Mesenchymal stem cell (in vitro differentiated cells and primary cell): ENCODE data around the gene RNF31.

Source experiments
- DNase-seq: peaks from one replicate; pipeline ENCODE4 v3.0.0-alpha.2; 2013
- H2AFZ ChIP-seq: one replicate; pipeline ENCODE4 v1.6.1; 2013; ENCODE audit warnings: low read depth, mild to moderate bottlenecking, control low read depth, inconsistent platforms, low read length, moderate library complexity
- H2AK5ac ChIP-seq: 2 replicates; pipeline ENCODE4 v1.6.1; 2013; ENCODE audit warnings: low read length, moderate library complexity, mild to moderate bottlenecking, inconsistent platforms; ENCODE audit not compliant: severe bottlenecking
- H2BK120ac ChIP-seq: one replicate; pipeline ENCODE4 v1.6.1; 2013; ENCODE audit warnings: low read depth, mild to moderate bottlenecking, inconsistent platforms, low read length, moderate library complexity
- H2BK12ac ChIP-seq, 2 experiments: one replicate each; pipeline ENCODE4 v1.6.1; 2013; ENCODE audit warnings: inconsistent platforms in 2 of 2, low read length in 2 of 2, mild to moderate bottlenecking in 2 of 2, moderate library complexity in 2 of 2, control low read depth in 1 of 2
- H2BK15ac ChIP-seq: one replicate; pipeline ENCODE4 v1.6.1; 2013; ENCODE audit warnings: mild to moderate bottlenecking, low read depth, inconsistent platforms; ENCODE audit not compliant: poor library complexity, severe bottlenecking
- H2BK5ac ChIP-seq: 2 replicates; pipeline ENCODE4 v1.6.1; 2013; ENCODE audit warnings: low read depth, mild to moderate bottlenecking, low read length, control low read depth, inconsistent platforms; ENCODE audit not compliant: poor library complexity, severe bottlenecking
- H3K14ac ChIP-seq, 2 experiments: one replicate each; pipeline ENCODE4 v1.6.1; 2013; ENCODE audit warnings: inconsistent platforms in 2 of 2, low read length in 2 of 2, control low read depth in 1 of 2, mild to moderate bottlenecking in 1 of 2, moderate library complexity in 1 of 2
- H3K18ac ChIP-seq, 2 experiments: one replicate each; pipeline ENCODE4 v1.6.1; 2013; ENCODE audit warnings: inconsistent platforms in 2 of 2, low read length in 2 of 2, control low read depth in 1 of 2, low read depth in 1 of 2, mild to moderate bottlenecking in 1 of 2
- H3K23ac ChIP-seq, 2 experiments: one replicate each; pipeline ENCODE4 v1.6.1; 2013; ENCODE audit warnings: inconsistent platforms in 2 of 2, low read length in 2 of 2, mild to moderate bottlenecking in 2 of 2, moderate library complexity in 2 of 2, control low read depth in 1 of 2
- H3K27ac ChIP-seq: 2 replicates; pipeline ENCODE4 v1.5.1; 2013; ENCODE audit warnings: mild to moderate bottlenecking, moderate library complexity, low read length, control low read depth, inconsistent platforms; ENCODE audit not compliant: poor library complexity, severe bottlenecking
- H3K27me3 ChIP-seq, 2 experiments: 2 replicates each; pipeline versions ENCODE4 v1.6.1 to v1.7.0; 2013; ENCODE audit warnings: low read length in 2 of 2, mild to moderate bottlenecking in 2 of 2, moderate library complexity in 2 of 2, control low read depth in 1 of 2, inconsistent platforms in 1 of 2; ENCODE audit not compliant: control insufficient read depth in 1 of 2, insufficient read depth in 1 of 2
- H3K36me3 ChIP-seq, 2 experiments: 2 replicates each; pipeline versions ENCODE4 v1.6.1 to v1.7.0; 2013; ENCODE audit warnings: low read length in 2 of 2, control low read depth in 1 of 2, inconsistent platforms in 1 of 2, low read depth in 1 of 2, mild to moderate bottlenecking in 1 of 2; ENCODE audit not compliant: insufficient read depth in 2 of 2, control insufficient read depth in 1 of 2
- H3K4ac ChIP-seq, 2 experiments: one replicate each; pipeline ENCODE4 v1.6.1; 2013; ENCODE audit warnings: inconsistent platforms in 2 of 2, low read length in 2 of 2, mild to moderate bottlenecking in 2 of 2, moderate library complexity in 2 of 2, control low read depth in 1 of 2, low read depth in 1 of 2
- H3K4me1 ChIP-seq: 2 replicates; pipeline ENCODE4 v1.6.1; 2013; ENCODE audit warnings: low read depth, low read length, control low read depth; ENCODE audit not compliant: control insufficient read depth, insufficient read depth
- H3K4me2 ChIP-seq: 2 replicates; pipeline ENCODE4 v1.6.1; 2013; ENCODE audit warnings: low read length, mild to moderate bottlenecking, inconsistent platforms; ENCODE audit not compliant: poor library complexity, severe bottlenecking
- H3K4me3 ChIP-seq, 2 experiments: 2 replicates each; pipeline versions ENCODE4 v1.5.1 to v1.7.0; 2013; ENCODE audit warnings: low read length in 2 of 2, mild to moderate bottlenecking in 2 of 2, control low read depth in 1 of 2, low read depth in 1 of 2; ENCODE audit not compliant: insufficient read depth in 1 of 2
- H3K79me1 ChIP-seq: replicated peaks from 2 replicates; pipeline ENCODE4 v1.6.1; 2013; ENCODE audit warnings: mild to moderate bottlenecking, control low read depth, low read length, inconsistent platforms; ENCODE audit not compliant: poor library complexity, severe bottlenecking
- H3K9ac ChIP-seq: 2 replicates; pipeline ENCODE4 v1.7.0; 2013; ENCODE audit warnings: mild to moderate bottlenecking, low read length, moderate library complexity
- H3K9me3 ChIP-seq: 2 replicates; pipeline ENCODE4 v1.7.0; 2013; ENCODE audit warnings: mild to moderate bottlenecking, low read length; ENCODE audit not compliant: control insufficient read depth
- H4K8ac ChIP-seq: one replicate; pipeline ENCODE4 v1.6.1; 2013; ENCODE audit warnings: inconsistent platforms, mild to moderate bottlenecking, low read length, moderate library complexity
- H4K91ac ChIP-seq: one replicate; pipeline ENCODE4 v1.6.1; 2013; ENCODE audit warnings: mild to moderate bottlenecking, low read length, inconsistent platforms
- WGBS: methylation state at CpG from one replicate; pipeline ENCODE4 v1.1.7; 2013; ENCODE audit warnings: mixed read lengths; 5-methylcytosine and 5-hydroxymethylcytosine counted together

Gene RNF31

GRCh38 chr14:24156840-24157239 is 9.5 kb downstream of the RNF31 start:
- H4K91ac ChIP-seq: no peak overlapping the region
- H3K27me3 ChIP-seq: no peaks in the 10 kb centered on the region
- H3K36me3 ChIP-seq: peaks cover 48 to 71% of the 10 kb centered on the region in 2 experiments
- no peak overlapping the region for H3K18ac ChIP-seq
- no peak overlapping the region for H2AK5ac ChIP-seq
- H2BK12ac ChIP-seq: no peak overlapping the region
- no peak overlapping the region for H3K27ac ChIP-seq
- no peak overlapping the region for H3K4ac ChIP-seq
- peaks cover 8% of the 10 kb centered on the region for H3K4me1 ChIP-seq
- H2AFZ ChIP-seq: no peak overlapping the region
- no peak overlapping the region for H3K23ac ChIP-seq
- no peak overlapping the region for H2BK120ac ChIP-seq
- no peak overlapping the region for H3K9ac ChIP-seq
- H4K8ac ChIP-seq: no peak overlapping the region
- no peaks in the 10 kb centered on the region for H3K9me3 ChIP-seq
- no peak overlapping the region for H3K4me3 ChIP-seq
- peaks cover 10% of the 10 kb centered on the region for H3K79me1 ChIP-seq
- DNase-seq: no peak
- 98% methylated on average over 1 of the region's 1 CpG for WGBS
- H2BK15ac ChIP-seq: no peak overlapping the region
- H2BK5ac ChIP-seq: no peak overlapping the region
- H3K4me2 ChIP-seq: no peak overlapping the region
- H3K14ac ChIP-seq: no peak overlapping the region

- Histone ChIP-seq H2BK12ac (no peak overlapping the region), H3K4me3 (no peak overlapping the region), H3K14ac (no peak overlapping the region), H3K36me3 (peaks cover 47 to 66% of the 10 kb centered on the region in 2 experiments), H2BK120ac (no peak overlapping the region), H3K79me1 (peaks cover 9% of the 10 kb centered on the region), H3K27me3 (no peaks in the 10 kb centered on the region), H3K9me3 (no peaks in the 10 kb centered on the region), H2AK5ac (no peak overlapping the region), H4K8ac (no peak overlapping the region), H4K91ac (no peak overlapping the region), H3K4me2 (no peak overlapping the region), H2BK5ac (no peak overlapping the region), H3K27ac (no peak overlapping the region), H3K4ac (no peak overlapping the region), H2AFZ (no peak overlapping the region), H3K4me1 (peaks cover 13% of the 10 kb centered on the region), H3K9ac (no peak overlapping the region), H2BK15ac (no peak overlapping the region), H3K23ac (no peak overlapping the region), H3K18ac (no peak overlapping the region)
- WGBS: 92% methylated on average over 10 of the region's 12 CpGs
- no peak for DNase-seq
Observed at GRCh38 chr14:24157331-24157730, 10.0 kb downstream of the RNF31 start.

DNA sequence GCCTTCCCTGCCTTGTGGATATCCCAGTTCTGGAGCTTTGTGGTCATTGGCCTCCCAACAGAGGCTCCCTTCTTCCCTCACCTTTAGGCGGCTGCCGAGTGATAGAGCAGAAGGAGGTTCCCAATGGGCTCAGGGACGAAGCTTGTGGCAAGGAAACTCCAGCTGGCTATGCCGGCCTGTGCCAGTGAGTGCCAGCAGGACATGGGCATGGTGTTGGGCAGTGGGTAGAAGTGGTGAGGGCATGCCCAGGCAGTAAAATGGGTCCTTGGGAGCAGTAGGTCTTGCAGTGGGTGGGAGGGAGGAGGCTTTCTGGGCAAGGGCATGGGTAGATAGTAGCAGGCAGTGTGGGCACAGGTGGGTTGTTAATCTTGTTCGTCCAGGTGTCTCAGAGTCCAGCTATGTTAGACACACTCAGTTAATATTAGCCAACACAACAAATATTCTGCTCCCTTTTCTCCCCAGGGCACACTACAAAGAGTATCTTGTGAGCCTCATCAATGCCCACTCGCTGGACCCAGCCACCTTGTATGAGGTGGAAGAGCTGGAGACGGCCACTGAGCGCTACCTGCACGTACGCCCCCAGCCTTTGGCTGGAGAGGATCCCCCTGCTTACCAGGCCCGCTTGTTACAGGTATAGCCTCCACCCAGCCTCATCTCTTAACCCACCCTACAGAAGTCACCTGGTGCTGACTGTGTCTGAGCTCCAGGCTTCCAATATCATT is 12.6 kb downstream of the RNF31 start:
- no peak overlapping the region for H2AK5ac ChIP-seq
- H3K4me1 ChIP-seq: peaks cover 19% of the 10 kb centered on the region
- no peak overlapping the region for H3K27ac ChIP-seq
- no peak overlapping the region for H3K4me3 ChIP-seq
- no peak overlapping the region for H2BK120ac ChIP-seq
- no peaks in the 10 kb centered on the region for H3K9me3 ChIP-seq
- peak overlapping the region; percentile 4 for H4K91ac ChIP-seq
- no peak overlapping the region for H3K14ac ChIP-seq
- no peak overlapping the region for H4K8ac ChIP-seq
- peaks cover 23% of the 10 kb centered on the region for H3K79me1 ChIP-seq
- no peak overlapping the region for H3K18ac ChIP-seq
- 98% methylated on average over 10 of the region's 11 CpGs for WGBS
- H3K36me3 ChIP-seq: peaks cover 66 to 75% of the 10 kb centered on the region in 2 experiments
- no peaks in the 10 kb centered on the region for H3K27me3 ChIP-seq
- no peak overlapping the region for H3K4me2 ChIP-seq
- no peak overlapping the region for H2BK5ac ChIP-seq
- H2AFZ ChIP-seq: no peak overlapping the region
- peak overlapping the region; percentile 62 to 67 for H2BK12ac ChIP-seq
- no peak overlapping the region for H3K4ac ChIP-seq
- no peak overlapping the region for H3K23ac ChIP-seq
- H3K9ac ChIP-seq: no peak overlapping the region
- H2BK15ac ChIP-seq: peak overlapping the region; percentile 6
- no peak for DNase-seq

- WGBS: 98% methylated on average over 4 of the region's 4 CpGs
- H3K79me1 ChIP-seq: peaks cover 25% of the 10 kb centered on the region
- H3K4me2 ChIP-seq: no peak overlapping the region
- H3K9me3 ChIP-seq: no peaks in the 10 kb centered on the region
- peak overlapping the region; percentile 19 for H3K27ac ChIP-seq
- no peaks in the 10 kb centered on the region for H3K27me3 ChIP-seq
- H2AFZ ChIP-seq: no peak overlapping the region
- no peak overlapping the region for H3K4me3 ChIP-seq
- no peak overlapping the region for H3K23ac ChIP-seq
- H2AK5ac ChIP-seq: no peak overlapping the region
- no peak overlapping the region for H3K4ac ChIP-seq
- H2BK5ac ChIP-seq: no peak overlapping the region
- peaks cover 19% of the 10 kb centered on the region for H3K4me1 ChIP-seq
- H4K8ac ChIP-seq: peak overlapping the region; percentile 27
- peak overlapping the region; percentile 99 for H3K9ac ChIP-seq
- DNase-seq: no peak
- H4K91ac ChIP-seq: peak overlapping the region; percentile 29
- peak overlapping the region in 1 of 2 experiments; percentile 63 for H3K18ac ChIP-seq
- H2BK120ac ChIP-seq: peak overlapping the region; percentile 36
- peaks cover 66 to 75% of the 10 kb centered on the region in 2 experiments for H3K36me3 ChIP-seq
- H3K14ac ChIP-seq: no peak overlapping the region
- no peak overlapping the region for H2BK15ac ChIP-seq
- peak overlapping the region; percentile 61 to 62 for H2BK12ac ChIP-seq
Observed at GRCh38 chr14:24160499-24160849, 13.2 kb downstream of the RNF31 start.
